Stimulated activated CD8-positive, alpha-beta memory T cell treated with anti-CD3 and anti-CD28 coated beads, Interleukin-4, amount 100 ng/mL, for 24 hours (primary cell): Measurements from ENCODE around the gene TOP2B.

Experiments
- DNase-seq: peaks from one replicate; pipeline ENCODE4 v3.0.0-alpha.2; 2020; ENCODE audit warnings: low read depth

TOP2B gene

GRCh38 chr3:25673738-25674298 lies 9.1 kb upstream of the TOP2B start:
- DNase-seq = no peak

GRCh38 chr3:25665315-25666280 lies 891 bp upstream of the TOP2B start:
- no peak for DNase-seq

GRCh38 chr3:25663869-25664811 lies 567 bp downstream of the TOP2B start:
- peak; percentile 59 for DNase-seq

- DNase-seq = no peak
Measured at GRCh38 chr3:25663347-25663868, 1.3 kb downstream of the TOP2B start.

GRCh38 chr3:25662736-25663320 lies 1.9 kb downstream of the TOP2B start:
- DNase-seq = no peak

GRCh38 chr3:25661694-25662437 lies 2.8 kb downstream of the TOP2B start:
- no peak for DNase-seq

GRCh38 chr3:25658836-25659235 lies 5.9 kb downstream of the TOP2B start:
- DNase-seq = no peak

- DNase-seq = no peak
Measured at GRCh38 chr3:25657293-25657692, 7.4 kb downstream of the TOP2B start.

GRCh38 chr3:25655659-25656058 lies 9.0 kb downstream of the TOP2B start:
- no peak for DNase-seq

GRCh38 chr3:25654576-25654975 lies 10.1 kb downstream of the TOP2B start:
- DNase-seq = no peak

- no peak for DNase-seq
Measured at GRCh38 chr3:25653322-25653721, 11.4 kb downstream of the TOP2B start.

- DNase-seq = no peak
Measured at GRCh38 chr3:25652921-25653320, 11.8 kb downstream of the TOP2B start.

GRCh38 chr3:25648925-25649830 lies 15.5 kb downstream of the TOP2B start:
- DNase-seq = no peak

- DNase-seq = peak; percentile 64
Measured at GRCh38 chr3:25648107-25648535, 16.6 kb downstream of the TOP2B start.

- DNase-seq = no peak
Measured at GRCh38 chr3:25635038-25635437, 29.7 kb downstream of the TOP2B start.

- no peak for DNase-seq
Measured at GRCh38 chr3:25633919-25634318, 30.8 kb downstream of the TOP2B start.

GRCh38 chr3:25631989-25632388 lies 32.7 kb downstream of the TOP2B start:
- DNase-seq = no peak

GRCh38 chr3:25621087-25621486 lies 43.6 kb downstream of the TOP2B start:
- DNase-seq = no peak

GRCh38 chr3:25620493-25620892 lies 44.2 kb downstream of the TOP2B start:
- no peak for DNase-seq

GRCh38 chr3:25619382-25619781 lies 45.3 kb downstream of the TOP2B start:
- no peak for DNase-seq
